ENCODE measurements around the gene ANKS6.
"Not testable (repeated sequence)": the region's sequence is repeated elsewhere in the genome, so short reads cannot be mapped to it uniquely, and the experiment has no call there.

Gene ANKS6

GRCh38 chr9:98701576-98701975, 94.8 kb downstream of the ANKS6 start:
- no peak for DNase-seq (ENCODE audit: low read depth)

- no peak for DNase-seq (ENCODE audit: low read depth)
These were observed 95.6 kb downstream of the ANKS6 start for GRCh38 chr9:98700801-98701200.

- no peak for DNase-seq (ENCODE audit: low read depth)
These were observed 97.5 kb downstream of the ANKS6 start for GRCh38 chr9:98698856-98699255.

GRCh38 chr9:98694943-98695342, 101.4 kb downstream of the ANKS6 start:
- no peak for DNase-seq (ENCODE audit: low read depth)

GRCh38 chr9:98692392-98692791, 104.0 kb downstream of the ANKS6 start:
- DNase-seq (ENCODE audit: low read depth), result no peak

GRCh38 chr9:98691890-98692289, 104.5 kb downstream of the ANKS6 start:
- no peak for DNase-seq (ENCODE audit: low read depth)

- DNase-seq (ENCODE audit: low read depth), result no peak
These were observed 105.7 kb downstream of the ANKS6 start for GRCh38 chr9:98690686-98691085.

- no peak for DNase-seq (ENCODE audit: low read depth)
These were observed 107.5 kb downstream of the ANKS6 start for GRCh38 chr9:98688710-98689495.

- no peak for DNase-seq (ENCODE audit: low read depth)
These were observed 108.4 kb downstream of the ANKS6 start for GRCh38 chr9:98687911-98688310.

- no peak for DNase-seq (ENCODE audit: low read depth)
These were observed 109.1 kb downstream of the ANKS6 start for GRCh38 chr9:98686961-98687855.

- DNase-seq (ENCODE audit: low read depth), result not testable (repeated sequence)
These were observed 111.5 kb downstream of the ANKS6 start for GRCh38 chr9:98684816-98685215.

Data from stimulated activated CD8-positive, alpha-beta memory T cell treated with anti-CD3 and anti-CD28 coated beads, Interleukin-15, amount 100 ng/mL, for 24 hours (primary cell).